Gastrocnemius medialis (tissue), 4 donors: ENCODE measurements around the gene ARHGAP10.
A peak's percentile ranks its signal among the peaks of the same experiment; 100 is the strongest.

ENCODE experiments used
- POLR2A ChIP-seq, 2 donors: fragments of 450-650 bp; IDR thresholded peaks; one replicate each; pipeline ENCODE4 v1.6.1; 2017; ENCODE audit warnings: antibody characterized with exemption in 2 of 2, mild to moderate bottlenecking in 2 of 2, moderate library complexity in 2 of 2
- TF ChIP-seq, protein P1 (sequence below), 5 experiments: fragments of 450-650 bp in 3 of 5; fragments of 200-600 bp in 2 of 5; sonication (generic) in 2 of 5; IDR thresholded peaks in 4 of 5; conservative IDR thresholded peaks in 1 of 5; 1 replicate in 4 of 5; 2 replicates in 1 of 5; pipeline ENCODE4 v1.5.1; 2016 to 2019; ENCODE audit warnings: antibody characterized with exemption in 5 of 5, mild to moderate bottlenecking in 3 of 5, moderate library complexity in 3 of 5

DNA sequence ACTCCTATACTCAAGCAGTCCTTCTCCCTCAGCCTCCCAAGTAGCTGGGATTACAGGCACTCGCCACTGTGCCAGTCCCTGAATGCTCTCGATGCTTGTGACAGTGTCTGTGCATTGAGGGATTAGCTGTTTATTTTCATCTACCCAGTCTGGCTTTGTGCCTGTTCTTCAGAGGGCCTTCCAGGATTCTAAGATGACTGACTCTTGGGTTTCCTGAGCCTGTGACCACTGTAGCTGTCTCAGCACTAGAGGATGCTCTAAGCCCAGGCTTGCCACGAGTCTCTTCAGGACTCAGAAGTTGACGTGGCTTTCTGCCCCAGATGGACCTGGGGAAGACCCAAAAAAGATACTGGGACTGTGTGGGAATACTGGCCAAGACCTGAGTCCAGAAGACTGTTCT, 201.4 kb downstream of the ARHGAP10 start:
- TF ChIP-seq, protein P1, sequence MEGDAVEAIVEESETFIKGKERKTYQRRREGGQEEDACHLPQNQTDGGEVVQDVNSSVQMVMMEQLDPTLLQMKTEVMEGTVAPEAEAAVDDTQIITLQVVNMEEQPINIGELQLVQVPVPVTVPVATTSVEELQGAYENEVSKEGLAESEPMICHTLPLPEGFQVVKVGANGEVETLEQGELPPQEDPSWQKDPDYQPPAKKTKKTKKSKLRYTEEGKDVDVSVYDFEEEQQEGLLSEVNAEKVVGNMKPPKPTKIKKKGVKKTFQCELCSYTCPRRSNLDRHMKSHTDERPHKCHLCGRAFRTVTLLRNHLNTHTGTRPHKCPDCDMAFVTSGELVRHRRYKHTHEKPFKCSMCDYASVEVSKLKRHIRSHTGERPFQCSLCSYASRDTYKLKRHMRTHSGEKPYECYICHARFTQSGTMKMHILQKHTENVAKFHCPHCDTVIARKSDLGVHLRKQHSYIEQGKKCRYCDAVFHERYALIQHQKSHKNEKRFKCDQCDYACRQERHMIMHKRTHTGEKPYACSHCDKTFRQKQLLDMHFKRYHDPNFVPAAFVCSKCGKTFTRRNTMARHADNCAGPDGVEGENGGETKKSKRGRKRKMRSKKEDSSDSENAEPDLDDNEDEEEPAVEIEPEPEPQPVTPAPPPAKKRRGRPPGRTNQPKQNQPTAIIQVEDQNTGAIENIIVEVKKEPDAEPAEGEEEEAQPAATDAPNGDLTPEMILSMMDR (IDR thresholded peaks at IDR 0.05 in 4 of 5, conservative IDR thresholded peaks at IDR 0.05 in 1 of 5): peak in 3 of 5 experiments; percentile 13 to 27 (median 18)
- no peak for TF ChIP-seq POLR2A (IDR thresholded peaks at IDR 0.05)
